HG02571 (cell line): Measurements from ENCODE around the gene COL23A1.
"Not testable (repeated sequence)": the region's sequence is repeated elsewhere in the genome, so short reads cannot be mapped to it uniquely, and the experiment has no call there.

Source experiments
- ATAC-seq: cut with Tn5 transposase; IDR thresholded peaks from one replicate; pipeline ENCODE4 v1.9.1; 2021; ENCODE audit warnings: mild to moderate bottlenecking, moderate library complexity; ENCODE audit not compliant: unreplicated experiment

COL23A1 gene

GRCh38 chr5:178253632-178254031, 336.6 kb downstream of the COL23A1 start:
- ATAC-seq: not testable (repeated sequence)

GRCh38 chr5:178252258-178252657, 337.9 kb downstream of the COL23A1 start:
- no peak for ATAC-seq

GRCh38 chr5:178250263-178250662, 339.9 kb downstream of the COL23A1 start:
- ATAC-seq: no peak

GRCh38 chr5:178249191-178249989, 340.8 kb downstream of the COL23A1 start:
- no peak for ATAC-seq

- no peak for ATAC-seq
Observed at GRCh38 chr5:178248750-178249149, 341.4 kb downstream of the COL23A1 start.

GRCh38 chr5:178247481-178248456, 342.4 kb downstream of the COL23A1 start:
- ATAC-seq: no peak

- no peak for ATAC-seq
Observed at GRCh38 chr5:178246624-178247279, 343.4 kb downstream of the COL23A1 start.

GRCh38 chr5:178245389-178245788, 344.8 kb downstream of the COL23A1 start:
- no peak for ATAC-seq

GRCh38 chr5:178244576-178244975, 345.6 kb downstream of the COL23A1 start:
- no peak for ATAC-seq

- ATAC-seq: no peak
Observed at GRCh38 chr5:178242416-178242815, 347.8 kb downstream of the COL23A1 start.

GRCh38 chr5:178241688-178242231, 348.4 kb downstream of the COL23A1 start:
- no peak for ATAC-seq

GRCh38 chr5:178241231-178241663, 348.9 kb downstream of the COL23A1 start:
- no peak for ATAC-seq

- ATAC-seq: no peak
Observed at GRCh38 chr5:178240766-178241165, 349.4 kb downstream of the COL23A1 start.

GRCh38 chr5:178240341-178240741, 349.9 kb downstream of the COL23A1 start:
- ATAC-seq: no peak

GRCh38 chr5:178239626-178240301, 350.4 kb downstream of the COL23A1 start:
- ATAC-seq: not testable (repeated sequence)

GRCh38 chr5:178238711-178239592, 351.2 kb downstream of the COL23A1 start:
- ATAC-seq: no peak

GRCh38 chr5:178238313-178238635, 351.9 kb downstream of the COL23A1 start:
- no peak for ATAC-seq

- no peak for ATAC-seq
Observed at GRCh38 chr5:178237431-178238312, 352.5 kb downstream of the COL23A1 start.
